MM.1S (cell line): ENCODE results near the gene EML5.
A peak's percentile ranks its signal among the peaks of the same experiment; 100 is the strongest.

Experiments used
- DNase-seq: peaks from one replicate; pipeline ENCODE4 v3.0.0-alpha.2; 2015
- H2AFZ ChIP-seq: fragments of 300-600 bp; sonication (generic); 2 replicates; pipeline ENCODE4 v1.6.0; 2016; ENCODE audit warnings: antibody characterized with exemption, low read length
- H3F3A ChIP-seq: fragments of 300-600 bp; sonication (generic); 2 replicates; pipeline ENCODE4 v1.6.1; 2016; ENCODE audit warnings: mild to moderate bottlenecking, antibody characterized with exemption, low read length, moderate library complexity, mixed read lengths; ENCODE audit not compliant: insufficient read depth
- H3K27ac ChIP-seq: fragments of 300-600 bp; sonication (generic); 2 replicates; pipeline ENCODE4 v1.5.1; 2016; ENCODE audit warnings: mild to moderate bottlenecking, low read length
- H3K27me3 ChIP-seq: fragments of 300-600 bp; sonication (generic); replicated peaks from 2 replicates; pipeline ENCODE4 v1.6.0; 2016; ENCODE audit warnings: low read length; ENCODE audit not compliant: insufficient read depth
- H3K36me3 ChIP-seq: fragments of 300-600 bp; sonication (generic); replicated peaks from 2 replicates; pipeline ENCODE4 v1.6.1; 2016; ENCODE audit warnings: mild to moderate bottlenecking, low read length, mixed read lengths; ENCODE audit not compliant: insufficient read depth
- H3K4me1 ChIP-seq: fragments of 300-600 bp; sonication (generic); 2 replicates; pipeline ENCODE4 v1.6.1; 2016; ENCODE audit warnings: low read length, mixed read lengths
- H3K4me2 ChIP-seq: fragments of 300-600 bp; sonication (generic); 2 replicates; pipeline ENCODE4 v1.6.0; 2016; ENCODE audit warnings: low read depth, low read length
- H3K4me3 ChIP-seq: fragments of 300-600 bp; sonication (generic); 2 replicates; pipeline ENCODE4 v1.5.1; 2016; ENCODE audit warnings: low read length, mixed read lengths
- H3K79me2 ChIP-seq: fragments of 300-600 bp; sonication (generic); 2 replicates; pipeline ENCODE4 v1.6.1; 2016; ENCODE audit warnings: mixed run types, low read length, mixed read lengths
- H3K9ac ChIP-seq: fragments of 300-600 bp; sonication (generic); 2 replicates; pipeline ENCODE4 v1.6.1; 2016; ENCODE audit warnings: low read length, mixed read lengths
- H3K9me2 ChIP-seq: fragments of 300-600 bp; sonication (generic); replicated peaks from 2 replicates; pipeline ENCODE4 v1.6.1; 2016; ENCODE audit warnings: mild to moderate bottlenecking, low read length, mixed read lengths; ENCODE audit not compliant: insufficient read depth
- H3K9me3 ChIP-seq: fragments of 300-600 bp; sonication (generic); replicated peaks from 2 replicates; pipeline ENCODE4 v1.6.1; 2016; ENCODE audit warnings: mild to moderate bottlenecking, low read length, mixed read lengths; ENCODE audit not compliant: insufficient read depth
- H4K20me1 ChIP-seq: fragments of 300-600 bp; sonication (generic); 2 replicates; pipeline ENCODE4 v1.6.1; 2016; ENCODE audit warnings: mild to moderate bottlenecking, low read length, moderate library complexity, mixed read lengths; ENCODE audit not compliant: insufficient read depth
- CTCF ChIP-seq: fragments of 300-600 bp; sonication (generic); IDR thresholded peaks from 2 replicates; pipeline ENCODE4 v1.5.1; 2016; ENCODE audit warnings: antibody characterized with exemption, low read length, mixed read lengths
- EZH2 ChIP-seq: fragments of 300-600 bp; sonication (generic); optimal IDR thresholded peaks from 2 replicates; pipeline ENCODE3; 2017; ENCODE audit warnings: low read depth, mild to moderate bottlenecking, antibody characterized with exemption, low read length, mixed read lengths
- EZH2phosphoT487 ChIP-seq: fragments of 300-600 bp; sonication (generic); IDR thresholded peaks from 2 replicates; pipeline ENCODE4 v1.6.1; 2018; ENCODE audit warnings: antibody characterized with exemption, low read length

Gene EML5

GRCh38 chr14:88829188-88829587 is 36.4 kb upstream of the EML5 start:
- Histone ChIP-seq H4K20me1 (no peaks in the 10 kb centered on the region), H3F3A (no peaks in the 10 kb centered on the region), H2AFZ (no peak overlapping the region), H3K4me1 (no peaks in the 10 kb centered on the region), H3K9me3 (no peaks in the 10 kb centered on the region), H3K4me2 (no peak overlapping the region), H3K9ac (no peak overlapping the region), H3K36me3 (no peaks in the 10 kb centered on the region), H3K27ac (no peak overlapping the region), H3K9me2 (no peaks in the 10 kb centered on the region), H3K79me2 (no peaks in the 10 kb centered on the region), H3K27me3 (no peaks in the 10 kb centered on the region), H3K4me3 (no peak overlapping the region)
- no peak for DNase-seq
- TF ChIP-seq EZH2 (no peak), EZH2phosphoT487 (no peak), CTCF (no peak)

GRCh38 chr14:88825503-88825902 is 32.8 kb upstream of the EML5 start:
- no peaks in the 10 kb centered on the region for H3F3A ChIP-seq
- H3K9ac ChIP-seq, result no peak overlapping the region
- no peak for DNase-seq
- no peak overlapping the region; the same call in 1 of the 2 replicates for H3K4me3 ChIP-seq
- H3K36me3 ChIP-seq, result no peaks in the 10 kb centered on the region
- no peaks in the 10 kb centered on the region for H3K4me1 ChIP-seq
- H3K9me2 ChIP-seq, result no peaks in the 10 kb centered on the region
- H4K20me1 ChIP-seq, result no peaks in the 10 kb centered on the region
- no peaks in the 10 kb centered on the region for H3K9me3 ChIP-seq
- H3K27me3 ChIP-seq, result no peaks in the 10 kb centered on the region
- no peak for TF ChIP-seq CTCF
- H3K4me2 ChIP-seq, result peak overlapping the region; percentile 80; the same call in 1 of the 2 replicates
- no peak overlapping the region for H2AFZ ChIP-seq
- H3K79me2 ChIP-seq, result no peaks in the 10 kb centered on the region
- H3K27ac ChIP-seq, result no peak overlapping the region

- no peak overlapping the region for H3K27ac ChIP-seq
- TF ChIP-seq CTCF, result no peak
- no peak for TF ChIP-seq EZH2phosphoT487
- TF ChIP-seq EZH2, result no peak
- H3K9me3 ChIP-seq, result no peaks in the 10 kb centered on the region
- H3K4me3 ChIP-seq, result peak overlapping the region; percentile 72
- H4K20me1 ChIP-seq, result no peaks in the 10 kb centered on the region
- peak overlapping the region; percentile 82 for H2AFZ ChIP-seq
- H3K36me3 ChIP-seq, result no peaks in the 10 kb centered on the region
- no peaks in the 10 kb centered on the region for H3K9me2 ChIP-seq
- H3K79me2 ChIP-seq, result no peaks in the 10 kb centered on the region
- H3K27me3 ChIP-seq, result no peaks in the 10 kb centered on the region
- H3F3A ChIP-seq, result no peaks in the 10 kb centered on the region
- no peaks in the 10 kb centered on the region for H3K4me1 ChIP-seq
- no peak for DNase-seq
- peak overlapping the region; percentile 80 for H3K4me2 ChIP-seq
- H3K9ac ChIP-seq, result peak overlapping the region; percentile 74; the same call in 1 of the 2 replicates
These were observed 32.3 kb upstream of the EML5 start for GRCh38 chr14:88825078-88825458.
